ENCODE data around the gene FGGY.

The FGGY gene

DNA sequence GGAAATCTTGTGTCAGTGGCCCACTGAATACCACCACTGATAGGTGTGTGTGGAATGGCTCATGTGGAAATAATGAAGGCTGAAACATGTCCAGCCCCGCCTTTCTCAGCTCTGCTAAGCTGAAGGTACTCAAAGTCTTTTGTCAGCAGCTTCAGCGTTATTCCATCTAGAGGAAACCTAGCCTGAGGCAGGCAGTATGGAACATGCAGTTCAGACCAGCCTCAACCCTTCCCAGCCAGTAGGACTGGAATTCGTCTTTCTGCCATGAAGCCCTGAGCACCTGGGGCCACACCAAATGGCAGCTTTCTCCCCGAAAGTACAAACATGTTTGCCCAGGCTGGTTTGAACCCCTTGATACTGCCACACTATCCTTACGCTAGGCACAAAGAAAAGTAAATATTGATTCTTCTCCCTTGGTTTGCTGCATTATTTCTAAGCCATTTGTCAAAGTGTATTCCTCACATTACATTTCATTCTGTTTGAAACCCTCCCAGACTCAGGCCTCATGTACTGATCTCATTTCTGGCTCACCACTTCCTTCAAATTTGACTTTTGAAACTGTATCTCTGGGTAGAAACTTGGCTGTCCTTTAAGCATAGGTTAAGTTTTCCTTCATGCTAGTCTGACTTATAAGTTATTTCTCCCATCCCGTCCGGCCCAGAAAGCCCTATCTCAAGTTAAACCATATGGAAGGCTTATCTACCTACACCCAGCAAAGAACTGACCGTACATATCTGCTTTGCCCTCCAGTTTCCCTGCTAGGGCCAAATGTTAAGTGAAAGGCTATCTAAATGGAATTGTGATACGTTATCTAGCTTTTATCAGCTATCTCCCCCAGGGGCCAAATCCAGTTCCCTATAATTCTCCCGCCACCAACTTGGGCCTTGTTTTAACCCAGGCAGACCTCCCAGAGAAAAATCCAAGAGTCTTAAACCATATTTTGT, 472.2 kb downstream of the FGGY start:
- no peak for DNase-seq (ENCODE audit: extremely low read depth, low read depth)
- TF ChIP-seq, protein P1, sequence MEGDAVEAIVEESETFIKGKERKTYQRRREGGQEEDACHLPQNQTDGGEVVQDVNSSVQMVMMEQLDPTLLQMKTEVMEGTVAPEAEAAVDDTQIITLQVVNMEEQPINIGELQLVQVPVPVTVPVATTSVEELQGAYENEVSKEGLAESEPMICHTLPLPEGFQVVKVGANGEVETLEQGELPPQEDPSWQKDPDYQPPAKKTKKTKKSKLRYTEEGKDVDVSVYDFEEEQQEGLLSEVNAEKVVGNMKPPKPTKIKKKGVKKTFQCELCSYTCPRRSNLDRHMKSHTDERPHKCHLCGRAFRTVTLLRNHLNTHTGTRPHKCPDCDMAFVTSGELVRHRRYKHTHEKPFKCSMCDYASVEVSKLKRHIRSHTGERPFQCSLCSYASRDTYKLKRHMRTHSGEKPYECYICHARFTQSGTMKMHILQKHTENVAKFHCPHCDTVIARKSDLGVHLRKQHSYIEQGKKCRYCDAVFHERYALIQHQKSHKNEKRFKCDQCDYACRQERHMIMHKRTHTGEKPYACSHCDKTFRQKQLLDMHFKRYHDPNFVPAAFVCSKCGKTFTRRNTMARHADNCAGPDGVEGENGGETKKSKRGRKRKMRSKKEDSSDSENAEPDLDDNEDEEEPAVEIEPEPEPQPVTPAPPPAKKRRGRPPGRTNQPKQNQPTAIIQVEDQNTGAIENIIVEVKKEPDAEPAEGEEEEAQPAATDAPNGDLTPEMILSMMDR (IDR thresholded peaks at IDR 0.05; ENCODE audit: low read depth, low read length, missing control alignments) = no peak

DNA sequence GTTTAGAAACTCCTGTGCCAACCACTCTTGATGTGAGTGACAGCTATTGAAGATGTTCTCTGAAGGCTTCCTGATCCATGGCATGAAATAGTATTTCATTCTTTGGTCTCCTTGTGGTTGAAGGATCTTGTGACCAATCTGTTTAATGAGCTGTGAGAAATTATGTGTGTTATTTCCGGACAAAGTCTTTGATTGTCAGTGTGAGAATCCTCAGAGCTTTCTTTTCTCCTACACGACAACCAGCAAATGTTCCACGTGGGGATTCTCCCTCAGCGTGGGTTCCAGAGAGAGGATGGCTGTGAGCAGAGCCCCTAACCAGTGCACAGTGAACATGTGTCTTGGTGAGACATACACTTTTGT, 472.8 kb downstream of the FGGY start:
- no peak for DNase-seq (ENCODE audit: extremely low read depth, low read depth)
- TF ChIP-seq, protein P1 (IDR thresholded peaks at IDR 0.05; ENCODE audit: low read depth, low read length, missing control alignments) = no peak
- H3K4me3 ChIP-seq (replicated peaks; ENCODE audit: low read depth, low read length) = no peak overlapping the region

More for the DNA sequence above, 472.2 kb downstream of the FGGY start:
- H3K4me3 ChIP-seq (replicated peaks; ENCODE audit: low read depth, low read length) = no peak overlapping the region

DNA sequence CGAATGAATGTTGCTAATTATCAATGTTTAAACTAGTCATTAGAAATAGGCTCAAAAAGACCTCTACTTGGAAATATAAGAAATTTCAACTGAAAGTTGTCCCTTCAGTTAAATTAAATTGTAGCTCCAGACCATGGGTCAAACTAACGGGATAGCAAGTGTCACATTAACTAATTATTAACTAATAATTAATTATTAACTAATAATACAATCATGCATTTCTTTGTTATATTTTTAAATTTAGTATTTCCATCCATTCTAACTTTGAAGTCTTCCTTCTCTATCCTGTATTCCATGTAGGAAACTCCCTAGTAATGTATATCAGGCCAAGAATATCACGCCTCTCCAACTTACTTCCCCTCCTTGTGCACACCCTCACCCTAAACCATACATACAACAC, 474.5 kb downstream of the FGGY start:
- TF ChIP-seq, protein P1 (IDR thresholded peaks at IDR 0.05; ENCODE audit: low read depth, low read length, missing control alignments) = no peak
- DNase-seq (ENCODE audit: extremely low read depth, low read depth) = no peak
- no peak overlapping the region for H3K4me3 ChIP-seq (replicated peaks; ENCODE audit: low read depth, low read length)

DNA sequence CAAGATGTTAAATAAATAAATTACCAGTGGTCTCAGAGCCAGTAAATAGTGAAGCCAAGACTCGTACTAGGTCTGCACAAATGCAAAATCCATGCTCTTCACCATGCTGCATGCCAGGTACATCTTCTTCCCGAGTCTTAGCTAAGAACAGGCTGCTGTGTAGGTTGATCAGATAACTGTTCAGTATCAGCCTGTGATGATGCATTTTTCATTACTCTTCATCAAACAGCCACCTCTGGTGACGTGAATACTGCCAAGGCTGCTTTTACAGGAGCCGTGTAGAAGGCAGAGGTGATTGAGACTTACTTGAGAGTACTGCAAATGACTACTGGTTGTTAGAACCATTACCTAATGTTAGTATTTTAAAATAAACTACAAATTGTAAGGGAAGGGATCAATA, 478.6 kb downstream of the FGGY start:
- TF ChIP-seq, protein P1 (IDR thresholded peaks at IDR 0.05; ENCODE audit: low read depth, low read length, missing control alignments) = no peak
- no peak for DNase-seq (ENCODE audit: extremely low read depth, low read depth)
- H3K4me3 ChIP-seq (replicated peaks; ENCODE audit: low read depth, low read length) = no peak overlapping the region

DNA sequence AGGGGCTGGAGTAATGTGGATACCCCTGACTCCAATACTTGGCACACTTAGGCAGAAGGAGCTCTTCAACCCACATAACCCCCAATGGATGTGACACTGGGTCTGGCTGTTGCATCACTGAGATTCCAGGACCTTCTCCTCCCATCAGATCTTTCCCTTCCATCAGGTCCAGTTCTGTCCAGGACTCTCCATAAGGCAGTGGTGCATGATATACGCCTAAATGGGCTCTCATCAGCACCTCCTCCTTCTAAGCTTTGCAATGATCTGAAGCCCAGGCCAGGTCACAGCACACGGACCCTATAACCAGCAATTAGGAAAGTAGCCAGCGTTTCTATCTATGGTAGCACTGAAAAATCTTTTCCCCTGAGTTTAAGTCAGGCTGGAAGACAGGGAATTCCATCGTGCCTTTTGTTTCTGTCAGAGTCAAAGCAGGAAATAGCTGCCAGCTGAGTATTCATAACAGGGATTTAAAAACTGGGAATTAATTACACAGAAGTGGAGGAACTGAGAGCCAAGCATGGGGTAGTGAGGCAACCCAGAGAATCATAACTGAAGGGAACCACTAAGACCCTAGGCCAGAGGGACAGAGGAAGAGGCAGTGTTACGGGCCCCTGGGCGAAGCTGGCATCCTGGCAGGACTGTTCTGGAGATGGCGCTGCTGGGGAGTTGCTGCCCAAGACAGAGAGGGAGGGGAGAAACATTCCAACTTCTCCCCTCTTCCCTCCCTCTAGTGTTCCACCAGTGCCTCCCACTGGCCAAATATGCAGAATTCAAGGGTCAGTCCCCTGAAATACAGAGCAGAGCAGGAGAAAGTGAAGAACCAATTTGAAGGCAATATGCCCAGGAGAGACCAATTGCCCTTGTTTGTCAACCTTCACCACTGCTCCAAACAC, 480.3 kb downstream of the FGGY start:
- TF ChIP-seq, protein P1 (IDR thresholded peaks at IDR 0.05; ENCODE audit: low read depth, low read length, missing control alignments) = peak; percentile 11
- H3K4me3 ChIP-seq (replicated peaks; ENCODE audit: low read depth, low read length) = no peak overlapping the region
- no peak for DNase-seq (ENCODE audit: extremely low read depth, low read depth)

DNA sequence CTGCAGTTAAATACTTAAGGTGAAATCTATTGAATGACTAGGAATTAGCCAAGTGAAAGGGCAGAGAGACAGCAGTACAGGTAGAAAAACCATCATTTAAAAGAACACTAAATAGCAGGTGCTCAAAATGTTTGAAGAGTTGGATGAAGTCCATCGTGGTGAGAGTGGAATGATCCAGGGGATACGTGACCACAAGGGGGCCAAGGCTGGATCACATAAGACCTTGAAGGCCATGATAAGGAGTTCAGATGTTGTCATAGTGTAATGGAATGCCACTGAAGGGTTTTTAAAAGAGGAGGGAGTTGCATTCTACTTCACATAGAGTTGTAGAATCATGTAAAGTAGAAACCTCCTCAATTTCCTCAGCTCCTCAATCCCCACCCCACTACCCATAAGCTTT, 483.1 kb downstream of the FGGY start:
- TF ChIP-seq, protein P1 (IDR thresholded peaks at IDR 0.05; ENCODE audit: low read depth, low read length, missing control alignments) = peak; percentile 24
- no peak overlapping the region for H3K4me3 ChIP-seq (replicated peaks; ENCODE audit: low read depth, low read length)
- DNase-seq (ENCODE audit: extremely low read depth, low read depth) = no peak
